Body of pancreas (tissue), 4 donors: ENCODE data around the gene SNX27. TPM values are rescaled to one million over a fixed set of nuclear protein-coding genes. Genes with fewer than 3 reads are reported as not detected.

ENCODE experiments used
- ATAC-seq: fragments of 150-250 bp; one replicate; pipeline ENCODE4 v1.9.1; 2016
- DNase-seq, 4 donors: peaks; one replicate each; pipeline ENCODE4 v3.0.0-alpha.2; 2019
- H3K27ac ChIP-seq, 4 donors: fragments of 200-600 bp; sonication (generic); 1 replicate in 3 of 4; 2 replicates in 1 of 4; pipeline versions ENCODE4 v1.5.1 to v1.6.1; 2016 to 2019; ENCODE audit warnings: mild to moderate bottlenecking in 1 of 4, mixed read lengths in 1 of 4, moderate library complexity in 1 of 4
- H3K27me3 ChIP-seq, 2 donors: fragments of 200-600 bp; sonication (generic); one replicate each; pipeline ENCODE4 v1.6.0; 2016; ENCODE audit warnings: mild to moderate bottlenecking in 1 of 2
- H3K36me3 ChIP-seq, 2 donors: fragments of 200-600 bp; sonication (generic); replicated peaks in 1 of 2; 2 replicates each; pipeline ENCODE4 v1.5.1; 2016; ENCODE audit warnings: low read depth in 2 of 2; ENCODE audit not compliant: insufficient read depth in 1 of 2
- H3K4me1 ChIP-seq: fragments of 200-600 bp; sonication (generic); one replicate; pipeline ENCODE4 v1.6.0; 2016
- H3K4me3 ChIP-seq, 2 donors: fragments of 200-600 bp; sonication (generic); 1 replicate in 1 of 2; 2 replicates in 1 of 2; pipeline ENCODE4 v1.5.1; 2016 to 2019
- H3K9me3 ChIP-seq, 3 donors: fragments of 200-600 bp; sonication (generic); 1 replicate in 2 of 3; 2 replicates in 1 of 3; pipeline ENCODE4 v1.5.1; 2016
- POLR2A ChIP-seq, 3 donors: fragments of 450-650 bp; IDR thresholded peaks; one replicate each; pipeline ENCODE4 v1.6.1; 2016; ENCODE audit warnings: antibody characterized with exemption in 3 of 3, mild to moderate bottlenecking in 2 of 3
- WGBS, 2 donors: methylation state at CpG; one replicate each; pipeline ENCODE4 v1.1.5; 2017; 5-methylcytosine and 5-hydroxymethylcytosine counted together
- intact Hi-C: fragments of 100-400 bp; cut with DNase I; formaldehyde crosslinking; loops from one replicate; pipeline ENCODE4 v1.15.1; 2023
- total RNA-seq, 2 donors: library from RNA; depleted of rRNA; stranded (reverse); fragments of >200 nt; gene quantifications; one replicate each; pipeline ENCODE4 v1.1.0, GENCODE V29; 2016
- TF ChIP-seq, protein P1 (sequence below), 7 experiments: fragments of 450-650 bp in 4 of 7; fragments of 200-600 bp in 3 of 7; sonication (generic) in 3 of 7; IDR thresholded peaks; one replicate each; pipeline ENCODE4 v1.5.1; 2016 to 2019; ENCODE audit warnings: antibody characterized with exemption in 7 of 7

The SNX27 gene
- total RNA-seq, 2 donors from 2014 or later: 22.3 to 25.7 TPM

DNA sequence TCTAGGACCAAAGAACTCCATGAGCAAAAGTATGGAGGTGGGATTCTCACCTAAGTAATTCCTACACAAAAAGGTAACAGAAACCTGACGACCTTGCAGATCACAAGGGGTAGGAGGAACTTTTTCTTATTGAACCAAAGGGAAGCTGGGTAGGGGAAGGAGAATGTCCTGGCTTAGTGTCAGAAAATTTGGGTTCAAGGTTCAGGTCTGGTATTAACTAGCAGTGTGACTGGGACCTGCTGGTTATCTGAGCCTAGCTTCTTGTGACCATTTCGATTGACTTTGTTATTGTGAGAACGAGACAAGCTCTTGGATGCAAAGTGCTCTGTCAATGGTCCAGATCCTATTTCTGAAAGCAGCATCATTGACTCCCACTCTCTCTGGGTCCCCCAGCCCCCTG is 5.0 kb upstream of the SNX27 start:
- H3K4me3 ChIP-seq: no peak overlapping the region
- no peak for ATAC-seq
- no peaks in the 10 kb centered on the region for H3K9me3 ChIP-seq
- no peaks in the 10 kb centered on the region for H3K36me3 ChIP-seq
- H3K27ac ChIP-seq: no peak overlapping the region
- DNase-seq: no peak
- whole genome bisulfite sequencing, 2 donors: 39 to 42% methylated on average over 3 of the region's 3 CpGs
- intact Hi-C loops: no loop called here
- H3K4me1 ChIP-seq: peaks cover 8% of the 10 kb centered on the region
- no peaks in the 10 kb centered on the region for H3K27me3 ChIP-seq
- TF ChIP-seq POLR2A (IDR thresholded peaks at IDR 0.05): no peak
- TF ChIP-seq, protein P1, sequence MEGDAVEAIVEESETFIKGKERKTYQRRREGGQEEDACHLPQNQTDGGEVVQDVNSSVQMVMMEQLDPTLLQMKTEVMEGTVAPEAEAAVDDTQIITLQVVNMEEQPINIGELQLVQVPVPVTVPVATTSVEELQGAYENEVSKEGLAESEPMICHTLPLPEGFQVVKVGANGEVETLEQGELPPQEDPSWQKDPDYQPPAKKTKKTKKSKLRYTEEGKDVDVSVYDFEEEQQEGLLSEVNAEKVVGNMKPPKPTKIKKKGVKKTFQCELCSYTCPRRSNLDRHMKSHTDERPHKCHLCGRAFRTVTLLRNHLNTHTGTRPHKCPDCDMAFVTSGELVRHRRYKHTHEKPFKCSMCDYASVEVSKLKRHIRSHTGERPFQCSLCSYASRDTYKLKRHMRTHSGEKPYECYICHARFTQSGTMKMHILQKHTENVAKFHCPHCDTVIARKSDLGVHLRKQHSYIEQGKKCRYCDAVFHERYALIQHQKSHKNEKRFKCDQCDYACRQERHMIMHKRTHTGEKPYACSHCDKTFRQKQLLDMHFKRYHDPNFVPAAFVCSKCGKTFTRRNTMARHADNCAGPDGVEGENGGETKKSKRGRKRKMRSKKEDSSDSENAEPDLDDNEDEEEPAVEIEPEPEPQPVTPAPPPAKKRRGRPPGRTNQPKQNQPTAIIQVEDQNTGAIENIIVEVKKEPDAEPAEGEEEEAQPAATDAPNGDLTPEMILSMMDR (IDR thresholded peaks at IDR 0.05): no peak

DNA sequence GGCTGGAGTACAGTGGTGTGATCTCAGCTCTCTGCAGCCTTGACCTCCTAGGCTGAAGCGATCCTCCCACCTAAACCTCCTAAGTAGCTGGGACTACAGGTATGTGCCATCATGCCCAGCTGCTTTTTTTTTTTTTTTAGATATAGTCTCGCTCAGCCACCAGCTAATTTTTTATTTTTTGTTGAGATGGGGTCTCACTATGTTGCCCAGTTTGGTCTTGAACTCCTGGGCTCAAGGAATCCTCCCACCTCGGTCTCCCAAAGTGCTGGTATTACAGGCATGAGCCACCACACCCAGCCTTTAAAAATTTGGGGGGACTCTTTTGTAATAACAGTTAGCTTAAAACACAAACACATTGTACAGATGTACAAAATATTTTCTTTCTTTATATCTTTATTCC is 1.7 kb upstream of the SNX27 start:
- H3K4me1 ChIP-seq: peaks cover 25% of the 10 kb centered on the region
- DNase-seq: no peak
- H3K27me3 ChIP-seq: no peaks in the 10 kb centered on the region
- intact Hi-C loops: no loop called here
- H3K4me3 ChIP-seq: no peak overlapping the region
- no peaks in the 10 kb centered on the region for H3K9me3 ChIP-seq
- H3K27ac ChIP-seq: no peak overlapping the region
- H3K36me3 ChIP-seq: no peaks in the 10 kb centered on the region
- WGBS, 2 donors: 92 to 100% methylated on average over 3 of the region's 3 CpGs
- TF ChIP-seq, protein P1 (IDR thresholded peaks at IDR 0.05): no peak
- no peak for TF ChIP-seq POLR2A (IDR thresholded peaks at IDR 0.05)
- ATAC-seq: no peak

DNA sequence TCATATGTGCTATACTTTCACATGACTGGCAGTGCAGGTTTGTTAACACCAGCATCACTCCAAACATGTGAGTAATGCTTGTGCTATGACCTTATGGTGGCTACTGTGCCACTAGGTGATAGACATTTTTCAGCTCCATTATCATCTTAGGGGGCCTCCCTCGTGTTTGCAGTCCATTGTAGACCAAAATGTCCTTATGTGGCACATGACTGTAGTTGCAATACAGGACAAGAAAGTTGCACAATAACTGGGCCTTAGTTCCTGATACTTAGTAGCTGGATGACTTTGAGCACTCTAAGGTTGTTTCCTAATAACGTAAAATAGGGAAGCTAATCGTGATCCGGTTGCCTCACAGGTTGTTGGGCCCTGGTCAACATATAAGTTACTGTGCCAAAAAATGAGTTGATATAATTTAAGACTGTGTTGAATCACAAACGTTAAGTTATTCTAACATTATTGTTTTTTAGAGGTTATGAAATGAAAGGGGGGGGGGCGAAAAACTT is 511 bp upstream of the SNX27 start:
- Histone ChIP-seq H3K36me3 (no peaks in the 10 kb centered on the region), H3K27ac (peak overlapping the region; percentile 64 to 91 (median 80)), H3K4me3 (no peak overlapping the region), H3K4me1 (peaks cover 25% of the 10 kb centered on the region), H3K27me3 (no peaks in the 10 kb centered on the region), H3K9me3 (no peaks in the 10 kb centered on the region)
- peak; percentile 54 for ATAC-seq
- peak in 2 of 4 donors; percentile 37 to 73 for DNase-seq
- 1 to 6% methylated on average over 6 of the region's 6 CpGs for WGBS, 2 donors
- TF ChIP-seq POLR2A (IDR thresholded peaks at IDR 0.05): no peak
- TF ChIP-seq, protein P1 (IDR thresholded peaks at IDR 0.05): peak in 1 of 7 experiments; percentile 4
- intact Hi-C loops: no loop called here

DNA sequence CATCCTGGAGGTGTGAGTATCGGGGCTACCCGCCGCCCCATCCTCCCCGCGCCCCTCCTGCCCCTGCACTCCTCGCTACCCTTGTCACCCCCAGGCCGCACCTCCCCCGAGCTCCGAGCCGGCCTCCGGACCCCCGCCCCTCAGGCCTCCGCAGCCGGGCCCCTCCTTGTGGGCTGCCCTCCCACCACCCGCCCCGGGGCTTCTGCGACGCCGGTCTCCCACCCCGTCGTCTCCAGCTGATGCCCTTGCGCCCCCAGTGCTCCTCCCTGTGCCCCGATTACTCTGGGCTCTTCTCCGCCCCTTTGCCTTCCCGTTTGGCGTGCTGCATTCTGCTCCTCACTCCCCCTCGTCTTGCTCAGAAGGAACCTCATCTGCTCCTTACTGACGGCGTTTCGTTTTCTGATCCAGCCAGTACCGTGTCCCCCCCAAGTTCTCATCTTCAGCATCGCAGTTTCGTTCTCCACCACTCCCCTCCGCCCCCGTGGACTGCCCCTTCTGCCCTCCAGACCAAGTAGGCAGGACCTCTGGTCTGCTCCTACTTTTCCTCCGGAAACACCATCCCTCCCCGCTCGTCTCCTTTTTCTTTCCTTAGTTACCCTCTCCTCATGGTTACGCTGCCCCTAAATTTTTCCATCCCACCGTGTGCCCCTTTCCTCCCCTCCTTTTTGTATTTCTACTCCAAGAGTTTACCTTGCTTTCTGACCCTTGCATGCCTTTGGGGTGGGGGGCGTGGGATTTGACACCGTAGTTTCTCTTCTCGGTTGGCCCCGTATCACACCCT is 841 bp downstream of the SNX27 start:
- H3K36me3 ChIP-seq: no peaks in the 10 kb centered on the region
- ATAC-seq: peak; percentile 6
- no peaks in the 10 kb centered on the region for H3K27me3 ChIP-seq
- DNase-seq: peak; percentile 20 to 30 (median 22)
- intact Hi-C loops: no loop called here
- 5 to 9% methylated on average over 28 to 43 of the region's 44 CpGs for WGBS, 2 donors
- no peaks in the 10 kb centered on the region for H3K9me3 ChIP-seq
- peaks cover 34% of the 10 kb centered on the region for H3K4me1 ChIP-seq
- peak overlapping the region; percentile 83 to 84 for H3K4me3 ChIP-seq
- peak overlapping the region; percentile 64 to 91 (median 80) for H3K27ac ChIP-seq
- TF ChIP-seq, protein P1 (IDR thresholded peaks at IDR 0.05): no peak
- TF ChIP-seq POLR2A (IDR thresholded peaks at IDR 0.05): no peak
